ENCODE results near the gene MYLK4.

MYLK4 gene

DNA sequence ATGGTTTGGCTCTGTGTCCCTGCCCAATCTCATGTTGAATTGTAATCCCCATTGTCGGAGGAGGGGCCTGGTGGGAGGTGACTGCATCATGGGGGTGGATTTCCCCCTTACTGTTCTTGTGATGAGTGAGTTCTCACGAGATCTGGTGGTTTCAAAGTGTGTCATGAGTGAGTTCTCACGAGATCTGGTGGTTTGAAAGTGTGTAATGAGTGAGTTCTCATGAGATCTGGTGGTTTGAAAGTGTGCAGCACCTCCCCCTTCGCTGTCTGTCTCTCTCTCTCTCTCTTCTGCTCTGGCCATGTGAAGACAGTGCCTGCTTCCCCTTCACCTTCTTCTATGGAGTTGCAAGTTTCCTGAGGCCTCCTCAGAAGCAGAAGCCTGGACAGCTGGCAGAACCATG, 87.6 kb downstream of the MYLK4 start:
- Histone ChIP-seq H3K27me3 (ENCODE audit: control insufficient read depth, insufficient read depth, low read length) (no peaks in the 10 kb centered on the region), H2AFZ (no peak overlapping the region), H3K4me1 (no peaks in the 10 kb centered on the region), H3K4me3 (ENCODE audit: low read depth, low read length) (no peak overlapping the region), H3K9ac (no peak overlapping the region), H3K27ac (no peak overlapping the region), H3K79me2 (no peaks in the 10 kb centered on the region), H3K9me3 (ENCODE audit: control insufficient read depth, low read length) (no peaks in the 10 kb centered on the region), H3K4me2 (ENCODE audit: low read length) (no peak overlapping the region), H3K36me3 (ENCODE audit: control insufficient read depth, insufficient read depth, low read length) (no peaks in the 10 kb centered on the region)
- no peak for TF ChIP-seq CTCF (IDR thresholded peaks at IDR 0.05)

GRCh38 chr6:2661651-2662050, 89.1 kb downstream of the MYLK4 start:
- H3K4me2 ChIP-seq (ENCODE audit: low read length): no peak overlapping the region
- no peaks in the 10 kb centered on the region for H3K27me3 ChIP-seq (ENCODE audit: control insufficient read depth, insufficient read depth, low read length)
- H3K9me3 ChIP-seq (ENCODE audit: control insufficient read depth, low read length): no peaks in the 10 kb centered on the region
- no peaks in the 10 kb centered on the region for H3K79me2 ChIP-seq
- H3K9ac ChIP-seq: no peak overlapping the region
- H3K27ac ChIP-seq: no peak overlapping the region
- H3K4me3 ChIP-seq (ENCODE audit: low read depth, low read length): no peak overlapping the region
- no peaks in the 10 kb centered on the region for H3K4me1 ChIP-seq
- TF ChIP-seq CTCF (IDR thresholded peaks at IDR 0.05): no peak
- no peaks in the 10 kb centered on the region for H3K36me3 ChIP-seq (ENCODE audit: control insufficient read depth, insufficient read depth, low read length)
- no peak overlapping the region for H2AFZ ChIP-seq

DNA sequence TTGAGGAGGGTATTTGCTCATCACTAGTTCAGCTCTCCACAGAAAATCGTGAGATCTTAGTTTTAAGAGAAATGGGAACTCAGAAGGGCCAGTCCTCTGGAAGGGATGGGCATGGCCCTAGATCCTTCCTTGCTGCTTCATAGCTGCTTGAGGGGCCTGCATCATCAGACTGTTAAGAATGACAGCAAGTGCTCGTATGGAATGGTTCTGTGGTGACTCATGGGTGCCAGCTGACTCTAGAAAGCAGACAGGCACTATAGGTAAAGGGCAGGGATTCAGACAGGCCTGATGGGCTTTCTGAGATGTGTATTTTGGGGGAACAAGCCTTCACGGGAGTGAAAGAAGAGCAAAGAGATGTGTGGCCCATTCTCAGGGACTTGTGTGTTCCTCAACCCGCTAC, 90.8 kb downstream of the MYLK4 start:
- Histone ChIP-seq H3K27me3 (ENCODE audit: control insufficient read depth, insufficient read depth, low read length) (no peaks in the 10 kb centered on the region), H3K4me3 (ENCODE audit: low read depth, low read length) (no peak overlapping the region), H3K9me3 (ENCODE audit: control insufficient read depth, low read length) (no peaks in the 10 kb centered on the region), H3K4me1 (no peaks in the 10 kb centered on the region), H2AFZ (no peak overlapping the region), H3K9ac (no peak overlapping the region), H3K36me3 (ENCODE audit: control insufficient read depth, insufficient read depth, low read length) (no peaks in the 10 kb centered on the region), H3K4me2 (ENCODE audit: low read length) (no peak overlapping the region), H3K79me2 (no peaks in the 10 kb centered on the region), H3K27ac (no peak overlapping the region)
- TF ChIP-seq CTCF (IDR thresholded peaks at IDR 0.05): no peak

GRCh38 chr6:2659381-2659780, 91.3 kb downstream of the MYLK4 start:
- Histone ChIP-seq H3K36me3 (ENCODE audit: control insufficient read depth, insufficient read depth, low read length) (no peaks in the 10 kb centered on the region), H3K4me1 (no peaks in the 10 kb centered on the region), H3K9ac (no peak overlapping the region), H3K79me2 (no peaks in the 10 kb centered on the region), H3K9me3 (ENCODE audit: control insufficient read depth, low read length) (no peaks in the 10 kb centered on the region), H3K4me3 (ENCODE audit: low read depth, low read length) (no peak overlapping the region), H2AFZ (no peak overlapping the region), H3K4me2 (ENCODE audit: low read length) (no peak overlapping the region), H3K27ac (no peak overlapping the region), H3K27me3 (ENCODE audit: control insufficient read depth, insufficient read depth, low read length) (no peaks in the 10 kb centered on the region)
- no peak for TF ChIP-seq CTCF (IDR thresholded peaks at IDR 0.05)

GRCh38 chr6:2658788-2659187, 91.9 kb downstream of the MYLK4 start:
- no peak overlapping the region for H3K4me2 ChIP-seq (ENCODE audit: low read length)
- no peaks in the 10 kb centered on the region for H3K36me3 ChIP-seq (ENCODE audit: control insufficient read depth, insufficient read depth, low read length)
- H3K27me3 ChIP-seq (ENCODE audit: control insufficient read depth, insufficient read depth, low read length): no peaks in the 10 kb centered on the region
- no peaks in the 10 kb centered on the region for H3K4me1 ChIP-seq
- H2AFZ ChIP-seq: no peak overlapping the region
- no peaks in the 10 kb centered on the region for H3K79me2 ChIP-seq
- no peak overlapping the region for H3K4me3 ChIP-seq (ENCODE audit: low read depth, low read length)
- no peak overlapping the region for H3K9ac ChIP-seq
- no peak for TF ChIP-seq CTCF (IDR thresholded peaks at IDR 0.05)
- no peak overlapping the region for H3K27ac ChIP-seq
- no peaks in the 10 kb centered on the region for H3K9me3 ChIP-seq (ENCODE audit: control insufficient read depth, low read length)
